K562 (cell line): ENCODE results near the gene ADAMTS20. TPM values are rescaled to one million over a fixed set of nuclear protein-coding genes. Genes with fewer than 3 reads are reported as not detected.

Experiments
- HMGXB4 ChIP-seq: sonication (generic); formaldehyde crosslinking; IDR thresholded peaks from 2 replicates; pipeline ENCODE4 v1.8.1; 2023; ENCODE audit warnings: mild to moderate bottlenecking, missing genetic modification reagents
- ZBTB40 ChIP-seq, 2 experiments: fragments of 450-650 bp in 1 of 2; sonication (generic) in 1 of 2; formaldehyde crosslinking in 1 of 2; IDR thresholded peaks; 2 replicates each; pipeline versions ENCODE4 v1.7.1 to v1.9.0; 2016 to 2022; ENCODE audit warnings: inconsistent platforms in 1 of 2, mild to moderate bottlenecking in 1 of 2, missing genetic modification reagents in 1 of 2
- ZFX ChIP-seq: sonication (generic); formaldehyde crosslinking; IDR thresholded peaks from 2 replicates; pipeline ENCODE4 v1.8.0; 2022; ENCODE audit warnings: mild to moderate bottlenecking, missing genetic modification reagents, moderate library complexity
- polyA plus RNA-seq, 8 experiments: library from polyadenylated mRNA; depleted of rRNA in 4 of 8; stranded (reverse) in 5 of 8; unstranded in 3 of 8; fragments of >200 nt; fragmentation: Nextera tagmentation in 2 of 8; fragmentation: Illumina TruSeq in 1 of 8; extraction: Ambion mirVana in 2 of 8; extraction: Trizol in 1 of 8; gene quantifications; 2 replicates each; pipeline versions ENCODE4 v1.2.1 to v1.2.3, GENCODE V29; 2011 to 2014; ENCODE audit warnings: inconsistent platforms in 1 of 8, missing spikeins in 1 of 8
- total RNA-seq, 7 experiments: library from RNA; depleted of rRNA in 6 of 7; stranded (reverse); fragments of >200 nt in 6 of 7; fragmentation: Illumina TruSeq in 2 of 7; extraction: Trizol in 2 of 7; gene quantifications; 2 replicates each; pipeline versions ENCODE4 v1.2.1 to v1.2.3, GENCODE V29; 2011 to 2021; ENCODE audit warnings: low replicate concordance in 1 of 7

ADAMTS20 gene
- total and polyA plus RNA-seq, 9 of the 15 experiments (the other 6 are each of a cell fraction or from before 2014, with no cell fraction given), result 0.01 to 0.84 (median 0.07) TPM; not detected in 2

GRCh38 chr12:43307126-43307525 lies 244.9 kb downstream of the ADAMTS20 start (continued):
- TF ChIP-seq ZBTB40 (IDR thresholded peaks at IDR 0.05), result no peak
- TF ChIP-seq ZBTB40 (CRISPR knock-in tag; IDR thresholded peaks at IDR 0.05), result no peak
- TF ChIP-seq HMGXB4 (CRISPR knock-in tag), result no peak
- TF ChIP-seq ZFX (CRISPR knock-in tag), result no peak
